ENCODE measurements around the gene NCBP2.
A peak's percentile ranks its signal among the peaks of the same experiment; 100 is the strongest.

NCBP2 gene

GRCh38 chr3:196969134-196969659 lies 26.9 kb upstream of the NCBP2 start:
- DNase-seq: peak in 2 of 10 donors; percentile 22 to 79
- intact Hi-C loops (cut with DNase I): loop anchor here (10.0 kb wide), 1 partner anchor 134 kb away; no protein-coding TSS in a partner anchor

- peak in 5 of 10 donors; percentile 21 to 90 (median 55) for DNase-seq
- intact Hi-C loops (cut with DNase I): loop anchor here (10.0 kb wide), 1 partner anchor 134 kb away; no protein-coding TSS in a partner anchor
Measured at GRCh38 chr3:196968233-196969133, 26.2 kb upstream of the NCBP2 start, which contains the start of gene PIGZ. Gene PIGZ (minus strand): TSS chr3:196968833. CDS start chr3:196952031, 16,802 bp downstream.

- DNase-seq: no peak
- intact Hi-C loops (cut with DNase I): loop anchor here (10.0 kb wide), 1 partner anchor 133 kb away; no protein-coding TSS in a partner anchor
Measured at GRCh38 chr3:196967412-196968232, 25.3 kb upstream of the NCBP2 start.

- intact Hi-C loops (cut with DNase I): loop anchor here (10.0 kb wide), 1 partner anchor 132 kb away; no protein-coding TSS in a partner anchor
- peak in 1 of 10 donors; percentile 57 for DNase-seq
Measured at GRCh38 chr3:196966526-196967401, 24.4 kb upstream of the NCBP2 start.

GRCh38 chr3:196965804-196966173 lies 23.5 kb upstream of the NCBP2 start:
- intact Hi-C loops (cut with DNase I): loop anchor here (10.0 kb wide), 1 partner anchor 131 kb away; no protein-coding TSS in a partner anchor
- no peak for DNase-seq

- intact Hi-C loops (cut with DNase I): loop anchor here (10.0 kb wide), 1 partner anchor 130 kb away; no protein-coding TSS in a partner anchor
Measured at GRCh38 chr3:196965112-196965803, 22.9 kb upstream of the NCBP2 start.

GRCh38 chr3:196963631-196963953 lies 21.3 kb upstream of the NCBP2 start:
- DNase-seq: no peak
- intact Hi-C loops (cut with DNase I): loop anchor here (10.0 kb wide), 1 partner anchor 129 kb away; no protein-coding TSS in a partner anchor

More at GRCh38 chr3:196965112-196965803, 22.9 kb upstream of the NCBP2 start:
- DNase-seq: no peak

- DNase-seq: no peak
- intact Hi-C loops (cut with DNase I): loop anchor here (10.0 kb wide), 1 partner anchor 128 kb away; no protein-coding TSS in a partner anchor
Measured at GRCh38 chr3:196962930-196963630, 20.8 kb upstream of the NCBP2 start.

- no peak for DNase-seq
- intact Hi-C loops (cut with DNase I): loop anchor here (10.0 kb wide), 1 partner anchor 128 kb away; no protein-coding TSS in a partner anchor
Measured at GRCh38 chr3:196962108-196962929, 20.0 kb upstream of the NCBP2 start.

- intact Hi-C loops (cut with DNase I): no loop called here
- DNase-seq: no peak
Measured at GRCh38 chr3:196954832-196955231, 12.5 kb upstream of the NCBP2 start.

GRCh38 chr3:196951371-196951770 lies 9.0 kb upstream of the NCBP2 start:
- intact Hi-C loops (cut with DNase I): no loop called here
- DNase-seq: no peak

GRCh38 chr3:196949750-196950149 lies 7.4 kb upstream of the NCBP2 start:
- no peak for DNase-seq
- intact Hi-C loops (cut with DNase I): no loop called here

- intact Hi-C loops (cut with DNase I): no loop called here
Measured at GRCh38 chr3:196949285-196949619, 6.9 kb upstream of the NCBP2 start.

GRCh38 chr3:196948442-196949284 lies 6.3 kb upstream of the NCBP2 start:
- DNase-seq: no peak
- intact Hi-C loops (cut with DNase I): no loop called here

More at GRCh38 chr3:196949285-196949619, 6.9 kb upstream of the NCBP2 start:
- no peak for DNase-seq

- DNase-seq: no peak
- intact Hi-C loops (cut with DNase I): no loop called here
Measured at GRCh38 chr3:196947860-196948441, 5.6 kb upstream of the NCBP2 start.

All from posterior cingulate gyrus (tissue), 11 donors.